Endometrium (tissue), 2 donors: ENCODE data around the gene WNK4.
"Not testable (repeated sequence)": the region's sequence is repeated elsewhere in the genome, so short reads cannot be mapped to it uniquely, and the experiment has no call there.

Source experiments
- FAIRE-seq: peaks from 2 replicates; lab custom pipeline; 2012; peaks lifted over from hg19 to GRCh38; lab: Jason Lieb, UNC
- donor health status: control.
- donor health status: control.

WNK4 gene

DNA sequence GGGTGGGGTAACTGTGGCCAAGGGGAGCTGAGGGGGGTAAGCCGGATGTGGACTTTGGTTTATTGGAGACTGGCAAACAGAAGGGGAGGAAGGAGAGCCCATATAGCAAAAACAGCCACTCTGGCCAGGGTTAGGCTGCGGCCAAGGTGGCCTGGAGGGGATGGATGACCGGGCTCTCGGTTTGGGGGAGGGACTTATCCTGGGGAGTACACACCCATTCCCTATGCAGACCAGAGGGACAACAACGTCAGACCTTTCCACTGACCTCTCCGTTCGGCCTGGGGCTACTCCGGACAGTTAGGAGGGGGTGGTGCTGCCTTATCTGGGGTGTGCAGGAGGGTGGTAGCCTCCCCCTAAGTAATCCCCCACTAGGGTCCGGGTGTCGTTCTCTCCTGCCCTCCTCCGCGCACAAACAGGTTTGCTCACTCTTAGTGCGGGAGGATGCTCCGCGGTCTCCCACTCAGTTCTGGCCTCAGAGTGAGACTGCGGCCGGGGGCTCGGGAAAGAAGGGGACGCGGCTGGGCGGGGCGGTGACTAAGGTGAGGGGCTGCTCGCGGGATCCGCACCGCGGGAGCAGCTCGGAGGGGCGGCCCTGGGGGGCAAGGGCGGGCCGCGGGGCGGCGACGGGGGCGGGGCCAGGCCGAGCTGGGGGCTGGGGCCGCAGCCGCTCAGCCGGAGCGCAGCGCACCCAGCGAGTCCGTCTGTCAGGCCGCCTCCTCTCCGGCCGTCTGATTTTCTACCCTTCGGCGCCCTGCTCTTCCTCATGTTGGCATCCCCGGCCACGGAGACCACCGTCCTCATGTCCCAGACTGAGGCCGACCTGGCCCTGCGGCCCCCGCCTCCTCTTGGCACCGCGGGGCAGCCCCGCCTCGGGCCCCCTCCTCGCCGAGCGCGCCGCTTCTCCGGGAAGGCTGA is at the start of gene WNK4:
TSS of gene WNK4 (plus strand) at position 675 of the 915 bp plus-strand sequence. CDS start at position 764, 89 bp downstream.
- FAIRE-seq: no peak

DNA sequence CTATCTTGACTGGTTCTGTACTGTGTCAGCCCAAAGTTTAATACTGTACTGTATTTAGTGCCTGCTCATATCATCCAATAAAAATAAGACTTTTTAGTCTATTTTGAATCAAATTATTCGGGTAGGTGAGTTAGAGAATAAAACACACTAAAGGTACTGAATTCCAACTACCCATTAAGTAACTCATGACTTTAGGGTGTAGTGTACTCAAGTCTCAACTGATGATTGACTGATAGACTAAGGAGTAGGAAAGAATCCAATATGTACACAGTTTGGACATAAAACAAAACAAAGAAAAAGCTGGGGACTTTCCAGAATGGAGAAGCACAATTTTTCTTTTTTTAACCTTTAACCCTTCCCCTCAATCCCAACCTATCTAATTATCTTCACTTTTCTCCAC is 39.7 kb upstream of the WNK4 start:
- FAIRE-seq: no peak

DNA sequence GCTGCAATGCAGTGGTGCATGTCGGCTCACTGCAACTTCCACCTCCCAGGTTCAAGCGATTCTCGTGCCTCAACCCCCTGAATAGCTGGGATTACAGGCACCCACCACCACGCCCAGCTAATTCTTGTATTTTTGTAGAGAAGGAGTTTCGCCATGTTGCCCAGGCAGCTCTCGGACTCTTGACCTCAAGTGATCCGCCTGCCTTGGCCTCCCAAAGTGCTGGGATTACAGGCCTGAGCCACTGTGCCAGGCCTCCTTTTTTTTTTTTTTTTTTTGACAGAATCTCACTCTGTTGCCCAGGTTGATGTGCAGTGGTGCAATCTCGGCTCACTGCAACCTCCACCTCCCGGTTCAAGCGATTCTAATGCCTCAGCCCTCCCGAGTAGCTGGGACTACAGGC is 37.5 kb upstream of the WNK4 start:
- FAIRE-seq: not testable (repeated sequence)

DNA sequence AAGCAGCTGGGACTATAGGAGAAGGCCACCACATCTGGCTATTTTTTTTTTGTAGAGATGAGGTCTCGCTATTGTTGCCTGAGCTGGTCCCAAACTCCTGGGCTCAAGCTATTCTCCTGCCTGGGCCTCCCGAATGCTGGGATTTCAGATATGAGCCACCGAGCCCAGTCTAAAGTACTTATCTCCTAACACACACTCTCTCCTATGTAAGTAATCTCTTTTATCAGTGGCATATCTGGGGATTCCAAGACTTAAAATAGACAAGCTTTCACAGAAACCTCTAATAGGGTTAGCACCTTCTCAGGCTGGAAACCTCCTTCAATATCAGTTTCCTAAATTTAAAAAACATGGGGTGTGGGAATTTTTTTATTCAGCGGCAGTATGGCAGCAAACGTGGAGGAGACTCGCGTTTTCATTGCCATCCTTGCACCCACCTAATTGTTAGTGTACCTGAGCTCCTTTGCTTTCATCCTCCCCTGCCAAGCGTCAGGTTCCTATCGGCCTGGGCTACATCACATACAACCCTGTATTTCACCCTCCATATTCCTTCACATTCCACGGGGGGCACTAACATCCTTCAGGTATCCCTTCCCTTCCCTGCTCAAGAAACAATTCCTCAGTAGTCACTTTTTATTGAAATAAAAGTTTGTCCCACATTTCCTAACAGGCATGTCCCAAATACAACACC is 36.7 kb upstream of the WNK4 start:
- FAIRE-seq: no peak

DNA sequence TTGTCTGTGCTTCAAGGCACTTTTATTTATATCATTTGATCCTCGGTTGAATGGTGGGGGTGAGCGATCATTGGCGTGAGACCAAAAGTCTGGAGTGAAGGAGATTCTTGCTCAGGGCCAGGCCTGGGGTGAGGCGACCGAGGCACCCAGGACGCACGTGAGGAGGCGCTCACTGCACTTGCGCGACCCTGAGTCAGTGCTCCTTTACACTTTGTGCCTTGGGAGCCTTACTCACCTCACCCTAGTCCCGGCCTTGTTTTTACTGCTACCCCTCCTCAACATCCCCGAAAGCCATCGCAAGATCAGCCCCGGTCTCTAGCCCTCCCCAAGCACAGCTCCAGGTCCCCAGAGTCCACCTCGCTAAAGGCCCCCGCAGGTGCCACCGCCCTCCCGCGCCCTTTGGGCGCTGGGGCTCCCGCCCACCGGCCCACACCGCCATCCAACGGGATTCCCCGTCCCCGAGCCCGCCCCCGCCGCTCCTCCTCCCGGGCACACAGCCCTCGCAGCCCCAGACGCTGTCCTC is 36.1 kb upstream of the WNK4 start:
- no peak for FAIRE-seq

DNA sequence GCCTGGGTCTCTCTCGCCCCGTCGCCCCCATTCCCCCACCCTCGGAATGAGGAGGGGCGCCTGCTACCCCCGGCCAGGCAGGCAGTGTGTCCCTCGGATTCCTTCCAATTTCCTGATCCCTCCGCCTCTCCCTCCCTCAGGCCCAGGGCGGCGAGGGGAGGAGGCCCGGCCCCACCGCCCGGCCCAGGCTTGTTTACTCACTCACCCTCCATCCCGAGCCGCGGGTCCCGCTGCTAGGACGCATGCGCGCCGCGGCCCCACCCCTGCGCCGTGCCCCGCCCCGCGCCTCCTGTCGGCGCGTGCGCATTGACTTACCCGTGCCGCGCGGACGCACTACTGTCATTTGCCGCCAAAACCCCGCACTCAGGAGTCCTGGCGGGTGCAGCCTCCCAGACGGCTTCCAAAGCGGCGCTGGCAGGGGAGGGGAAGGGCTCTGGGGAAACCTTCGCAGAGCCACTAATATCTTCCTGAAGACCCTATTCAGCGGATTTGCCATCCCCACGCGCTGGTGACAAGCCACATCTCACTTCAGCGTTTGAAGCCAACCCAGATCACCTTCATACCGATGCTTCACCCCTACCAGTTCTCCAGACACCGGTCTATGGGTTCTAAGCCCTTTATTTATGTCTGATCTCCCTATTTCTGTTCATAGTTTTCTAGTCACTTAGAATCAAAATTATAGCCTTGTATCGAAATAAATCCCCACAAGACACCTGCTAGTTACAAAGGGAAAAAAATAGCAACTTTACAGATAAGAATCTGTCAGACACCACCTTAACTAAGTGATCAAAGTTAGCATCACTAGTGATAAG is 35.4 kb upstream of the WNK4 start, which contains the start of gene EZH1:
TSS of gene EZH1 (minus strand) at position 235 of the 812 bp plus-strand sequence. CDS start 16,099 bp downstream, outside the sequence.
- FAIRE-seq: no peak

DNA sequence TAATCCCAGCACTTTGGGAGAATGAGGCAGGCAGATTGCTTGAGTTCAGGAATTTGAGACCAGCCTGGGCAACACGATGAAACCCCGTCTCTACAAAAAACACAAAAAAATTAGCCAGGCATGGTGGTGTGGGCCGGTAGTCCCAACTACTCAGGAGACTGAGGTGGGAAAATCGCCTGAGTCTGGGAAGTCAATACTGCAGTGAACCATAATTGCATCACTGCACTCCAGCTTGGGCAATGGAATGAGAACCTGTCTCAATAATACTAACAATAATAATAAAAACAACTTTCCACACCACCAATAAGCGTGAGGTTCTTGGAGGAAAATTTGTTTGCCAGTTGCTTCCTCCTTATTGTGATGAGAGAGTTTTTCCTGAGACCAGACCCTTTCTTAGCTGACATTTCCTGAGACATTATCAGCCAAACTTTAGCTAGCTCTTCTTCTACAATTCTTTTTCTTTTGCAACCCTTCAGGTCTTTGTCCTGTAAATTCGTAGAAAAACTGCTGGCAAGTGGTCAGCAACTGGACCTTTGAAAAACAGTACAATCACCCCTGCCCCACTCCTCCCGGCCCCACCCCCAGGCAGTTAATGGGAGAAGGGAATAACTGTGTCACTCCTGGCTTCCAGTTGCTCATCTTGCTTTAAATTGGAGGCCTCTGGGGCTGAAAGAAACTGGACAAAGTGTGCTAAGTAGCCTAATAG is 32.1 kb upstream of the WNK4 start:
- no peak for FAIRE-seq

DNA sequence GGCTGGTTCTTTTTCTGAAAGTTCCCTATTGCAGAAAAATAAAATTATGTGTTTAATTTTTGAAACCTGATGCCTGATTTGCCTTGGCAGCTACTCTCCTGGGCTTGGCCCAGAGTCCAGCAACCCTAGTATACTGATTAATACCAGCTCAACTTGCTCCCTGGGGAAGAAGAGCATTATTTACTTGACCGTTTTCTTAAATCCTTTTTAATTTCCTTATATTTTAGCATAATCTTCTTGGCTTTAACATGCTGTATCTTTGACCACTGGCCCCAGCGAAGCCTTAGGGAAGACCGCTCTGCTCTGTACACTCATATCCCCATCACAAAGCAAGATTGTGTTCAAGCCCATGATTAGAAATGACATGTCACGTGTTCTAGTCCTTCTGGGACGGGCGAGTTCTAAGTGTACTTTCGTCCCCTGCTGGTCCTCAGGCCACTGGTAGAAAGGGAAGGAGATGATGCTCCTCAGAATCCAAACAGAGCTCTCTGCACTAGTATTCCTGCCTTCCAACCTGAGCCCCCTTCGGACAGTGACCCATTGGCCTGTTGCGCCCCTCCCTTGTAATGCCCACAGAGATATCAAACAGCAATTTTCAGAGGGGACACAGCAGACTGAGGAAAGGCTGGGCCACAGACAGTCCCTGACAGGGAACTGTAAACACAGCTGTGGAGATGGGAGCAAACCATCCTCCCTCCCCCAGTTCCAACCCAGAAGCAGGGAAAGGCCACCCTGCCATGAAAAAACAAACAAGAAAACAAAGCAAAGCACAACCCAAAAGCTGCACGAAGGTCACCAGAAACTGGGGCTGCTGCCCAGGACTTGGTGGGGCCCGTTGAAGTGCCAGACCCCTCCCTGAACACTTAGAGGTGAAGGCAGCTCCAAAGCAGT is 31.3 kb upstream of the WNK4 start:
- no peak for FAIRE-seq

DNA sequence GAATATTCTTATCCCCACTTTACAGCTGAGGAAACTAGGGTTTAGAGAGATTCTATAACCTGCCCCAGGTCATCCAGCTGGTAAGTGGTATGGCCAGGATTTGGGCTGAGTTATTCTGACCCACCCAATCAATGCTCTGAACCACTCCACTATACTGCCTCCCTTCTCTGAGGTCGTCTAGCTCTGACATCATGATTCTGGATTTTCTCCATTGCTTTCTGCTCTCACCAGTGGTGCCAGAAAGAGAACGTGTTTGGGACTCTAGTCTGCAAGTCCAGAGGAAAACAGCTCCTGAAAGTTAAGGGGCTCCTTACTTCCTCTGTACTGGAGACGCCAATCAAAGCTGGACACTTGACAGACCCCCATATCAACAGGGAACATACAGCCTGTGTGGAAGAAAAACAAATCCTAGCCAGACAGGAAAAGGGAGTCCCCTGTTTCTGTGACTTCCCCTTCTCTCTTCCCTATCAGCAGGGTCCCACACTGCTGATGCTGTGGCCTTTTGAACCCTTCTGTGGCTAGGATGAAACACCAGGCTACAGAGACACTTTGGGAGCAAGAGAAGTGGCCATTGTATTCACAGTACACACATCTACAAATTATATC is 29.6 kb upstream of the WNK4 start:
- FAIRE-seq: no peak

DNA sequence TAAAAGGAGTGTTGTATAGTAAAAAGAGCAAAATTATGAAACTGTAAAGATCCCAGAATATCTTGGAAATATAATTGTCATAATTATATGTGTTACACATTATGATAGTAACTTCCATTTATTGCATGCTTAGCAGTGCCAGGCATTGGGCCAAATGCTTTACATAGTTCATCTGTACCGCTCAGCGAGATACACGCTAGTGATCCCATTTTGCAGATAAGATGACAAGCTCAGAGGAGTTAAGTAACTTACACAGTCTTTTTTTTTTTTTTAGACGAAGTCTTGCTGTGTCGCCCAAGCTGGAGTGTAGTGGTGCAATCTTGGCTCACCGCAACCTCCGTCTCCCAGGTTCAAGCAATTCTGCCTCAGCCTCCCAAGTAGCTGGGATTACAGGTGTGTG is 28.8 kb upstream of the WNK4 start:
- FAIRE-seq: no peak

DNA sequence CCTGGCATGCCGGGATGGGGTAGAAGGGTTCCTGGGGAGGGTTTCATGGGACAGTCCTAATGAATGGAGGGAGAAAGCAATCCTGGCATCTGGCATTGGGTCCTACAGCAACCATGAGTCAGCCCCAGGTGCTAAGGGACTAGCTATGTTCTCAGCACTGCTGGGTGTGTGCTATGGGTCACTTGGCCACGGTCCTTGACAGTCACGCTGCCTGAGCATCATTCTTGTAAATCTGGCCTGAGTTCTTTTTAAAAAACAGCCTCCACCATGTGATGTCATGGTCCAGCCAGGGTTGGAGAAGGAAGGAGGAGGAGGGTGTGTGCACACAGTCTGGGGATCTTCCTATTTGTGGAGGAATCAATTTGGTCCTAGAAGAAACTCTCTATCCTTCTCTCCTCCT is 25.6 kb upstream of the WNK4 start:
- no peak for FAIRE-seq

DNA sequence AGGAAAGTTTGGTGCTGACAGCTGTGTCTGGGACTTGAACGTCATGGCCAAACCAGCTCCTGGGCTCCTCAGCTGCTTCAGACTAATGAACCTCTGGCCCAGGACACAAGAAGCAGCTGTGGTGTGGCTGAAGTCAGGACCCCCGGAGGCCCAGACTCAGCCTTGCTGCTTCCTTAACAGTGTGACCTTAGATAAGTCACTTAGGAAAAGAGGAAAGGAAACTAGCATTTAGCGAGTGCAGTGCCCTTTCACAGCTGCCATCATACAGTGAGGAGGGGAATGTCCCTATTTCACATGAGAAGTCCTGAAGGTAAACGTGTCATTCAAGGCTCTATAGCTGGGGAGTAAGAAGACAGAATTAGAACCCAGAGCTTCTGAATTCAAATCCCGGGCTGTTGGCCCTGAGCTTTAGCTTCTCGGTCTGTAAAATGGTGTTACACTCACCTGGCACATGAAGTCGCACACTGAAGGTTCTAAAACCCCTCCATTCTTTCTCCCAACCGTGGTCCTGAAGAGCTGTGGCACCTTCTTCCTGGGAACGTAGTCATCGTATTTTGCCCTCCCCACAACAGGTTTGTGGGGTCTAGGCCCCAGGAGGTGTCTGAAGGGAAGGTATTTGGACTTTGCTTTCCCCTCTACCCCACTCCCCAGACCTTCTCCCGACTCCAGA is 20.3 kb upstream of the WNK4 start:
- no peak for FAIRE-seq

DNA sequence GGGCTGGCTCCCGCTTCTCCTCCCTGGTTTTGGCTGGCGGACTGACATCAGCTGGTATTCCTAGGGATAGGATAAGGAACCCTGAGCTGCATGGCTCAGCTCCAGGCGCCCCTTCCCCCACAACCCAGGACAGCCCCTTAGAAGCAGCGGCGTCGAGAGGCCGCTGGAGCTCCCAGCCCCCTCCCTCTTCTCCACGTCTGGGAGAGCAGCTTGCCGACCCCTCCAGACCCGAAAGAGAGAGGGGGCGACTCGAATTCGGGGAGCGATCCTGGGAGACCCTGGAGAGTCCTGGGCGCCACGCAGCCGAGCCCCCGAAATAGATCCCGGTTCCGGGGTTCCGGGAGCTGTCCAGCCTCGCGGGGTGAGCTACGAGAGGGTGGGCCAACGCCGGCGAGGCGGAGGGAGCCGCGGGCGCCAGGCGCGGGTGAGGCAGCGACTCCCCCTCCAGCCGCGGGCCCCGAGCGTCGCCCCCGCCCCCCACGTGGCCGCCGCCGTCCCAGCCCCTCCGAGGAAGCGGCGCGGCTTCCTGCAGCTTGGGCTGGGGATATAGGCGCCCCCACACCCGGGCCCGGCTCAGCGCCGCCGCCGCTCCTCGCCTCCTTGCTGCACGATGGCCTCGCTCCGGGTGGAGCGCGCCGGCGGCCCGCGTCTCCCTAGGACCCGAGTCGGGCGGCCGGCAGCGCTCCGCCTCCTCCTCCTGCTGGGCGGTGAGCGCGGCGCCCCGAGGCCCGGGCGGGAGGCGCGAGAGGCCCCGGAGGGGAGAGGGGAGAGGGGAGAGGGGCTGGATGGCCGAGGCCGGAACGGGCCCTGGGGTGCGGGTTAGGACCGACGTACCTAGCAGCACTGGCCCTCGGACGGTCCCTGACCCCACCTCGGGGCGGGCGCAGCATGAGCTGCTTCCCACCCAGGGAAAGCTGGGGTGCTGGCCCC is 19.5 kb upstream of the WNK4 start, which contains the start of gene RAMP2:
TSS of gene RAMP2 (plus strand) at position 576 of the 930 bp plus-strand sequence. CDS start at position 611, 35 bp downstream.
- FAIRE-seq: no peak

DNA sequence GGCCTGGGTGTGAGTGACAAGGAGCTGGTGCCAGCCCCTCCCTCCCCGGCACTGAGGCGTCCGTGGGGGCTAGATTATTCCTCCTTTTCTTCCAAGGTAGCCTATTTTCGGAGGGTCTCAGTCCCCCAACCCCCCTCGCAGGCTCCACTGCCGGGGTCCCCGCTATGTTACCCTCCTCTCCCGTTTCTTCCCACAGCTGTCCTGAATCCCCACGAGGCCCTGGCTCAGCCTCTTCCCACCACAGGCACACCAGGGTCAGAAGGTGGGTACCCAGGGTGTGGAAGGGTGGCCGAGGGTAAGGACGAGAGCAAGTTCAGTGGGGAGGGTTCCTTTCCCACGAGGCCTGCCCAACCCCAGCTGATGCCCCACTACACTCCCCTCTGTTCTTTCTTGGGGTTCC is 18.8 kb upstream of the WNK4 start:
- no peak for FAIRE-seq

DNA sequence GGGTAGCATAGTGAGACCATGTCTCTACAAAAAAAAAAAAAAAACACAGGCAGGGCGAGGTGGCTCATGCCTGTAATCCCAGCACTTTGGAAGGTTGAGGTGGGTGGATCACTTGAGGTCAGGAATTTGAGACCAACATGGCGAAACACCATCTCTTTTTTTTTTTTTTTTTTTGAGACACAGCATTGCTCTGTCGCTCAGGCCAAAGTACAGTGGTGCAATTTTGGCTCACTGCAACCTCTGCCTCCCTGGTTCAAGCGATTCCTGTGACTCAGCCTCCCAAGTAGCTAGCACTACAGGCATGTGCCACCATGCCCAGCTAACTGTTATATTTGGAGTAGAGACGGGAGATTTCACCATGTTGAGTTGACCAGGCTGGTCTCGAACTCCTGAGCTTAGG is 14.3 kb upstream of the WNK4 start:
- no peak for FAIRE-seq

DNA sequence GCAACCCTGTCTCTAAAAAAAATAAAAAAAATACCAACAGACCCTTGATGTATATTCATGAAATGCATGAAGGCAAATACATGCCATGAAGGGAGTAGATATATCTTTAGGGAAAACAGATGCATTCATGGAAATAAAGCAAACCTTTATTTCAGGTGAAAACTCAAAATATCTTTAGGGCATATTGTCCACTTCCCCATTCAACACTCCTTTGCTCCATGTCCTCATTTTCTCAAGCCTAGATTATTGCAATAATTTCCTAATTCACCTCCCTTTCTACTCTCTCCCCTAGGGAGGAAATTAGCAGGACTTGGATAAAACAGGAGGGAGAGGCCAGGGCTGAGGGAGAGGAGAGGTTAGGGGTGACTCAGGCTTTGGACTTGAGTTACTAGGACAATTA is 12.9 kb upstream of the WNK4 start:
- no peak for FAIRE-seq

DNA sequence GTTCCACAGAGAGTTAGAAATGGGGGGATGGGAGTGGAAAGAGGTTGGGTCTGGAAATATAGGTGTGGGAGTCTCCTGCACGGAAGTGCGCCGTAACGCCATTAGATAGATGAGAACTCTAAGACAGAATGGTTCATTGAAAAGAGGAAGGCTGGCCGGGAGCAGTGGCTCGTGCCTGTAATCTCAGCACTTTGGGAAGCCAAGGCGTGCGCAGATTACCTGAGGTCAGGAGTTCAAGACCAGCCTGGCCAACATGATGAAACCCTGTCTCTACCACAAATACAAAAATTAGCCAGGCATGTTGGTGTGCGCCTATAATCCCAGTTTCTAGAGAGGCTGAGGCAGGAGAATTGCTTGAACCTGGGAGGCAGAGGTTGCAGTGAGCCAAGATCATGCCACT is 12.4 kb upstream of the WNK4 start:
- not testable (repeated sequence) for FAIRE-seq

DNA sequence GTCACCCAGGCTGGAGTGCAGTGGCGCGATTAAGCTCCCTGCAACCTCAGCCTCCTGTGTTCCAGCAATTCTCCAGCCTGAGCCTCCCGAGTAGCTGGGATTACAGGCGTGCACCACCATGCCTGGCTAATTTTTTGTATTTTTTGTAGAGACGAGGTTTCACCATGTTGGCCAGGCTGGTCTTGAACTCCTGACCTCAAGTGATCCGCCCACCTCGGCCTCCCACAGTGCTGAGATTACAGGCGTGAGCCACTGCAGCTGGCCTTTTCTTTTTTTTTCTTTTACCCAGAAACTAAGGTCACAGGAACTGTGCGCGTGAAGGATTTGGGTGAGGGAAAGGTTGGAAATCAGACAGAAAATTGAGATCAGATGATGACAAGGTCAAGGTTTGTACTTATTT is 10.4 kb upstream of the WNK4 start:
- not testable (repeated sequence) for FAIRE-seq
